ENCODE data around the gene SLC8A1. TPM values are rescaled to one million over a fixed set of nuclear protein-coding genes. Genes with fewer than 3 reads are reported as not detected.

SLC8A1 gene
- polyA plus RNA-seq, 3 donors = 16.9 to 18.2 (median 18.0) TPM

DNA sequence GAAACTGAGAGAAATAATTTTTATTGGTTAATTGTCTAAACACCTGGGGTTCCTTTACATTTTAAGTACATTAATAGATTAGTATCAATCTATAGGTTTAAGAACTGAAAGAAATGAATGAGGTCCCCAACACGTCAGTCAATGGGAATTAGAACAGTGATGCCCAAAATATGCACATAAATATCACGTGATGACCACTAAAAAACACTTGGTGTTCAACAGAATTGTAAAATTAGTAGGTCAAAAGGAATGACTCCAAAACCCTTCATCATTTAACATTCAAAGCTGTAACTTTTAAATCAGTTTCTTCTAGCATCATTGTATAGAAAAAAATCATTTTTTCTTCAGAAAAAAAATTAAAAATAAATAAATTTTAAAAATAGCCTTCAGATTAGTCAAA, 140.9 kb downstream of the SLC8A1 start:
- H3K4me1 Mint-ChIP-seq = no peaks in the 10 kb centered on the region
- H3K27me3 Mint-ChIP-seq (ENCODE audit: low read depth in 3 of 3) = no peaks in the 10 kb centered on the region
- H3K9ac ChIP-seq (ENCODE audit: insufficient read depth, low read length, poor library complexity, severe bottlenecking) = no peak overlapping the region
- intact Hi-C loops (cut with micrococcal nuclease) = no loop called here
- TF ChIP-seq, protein P1, sequence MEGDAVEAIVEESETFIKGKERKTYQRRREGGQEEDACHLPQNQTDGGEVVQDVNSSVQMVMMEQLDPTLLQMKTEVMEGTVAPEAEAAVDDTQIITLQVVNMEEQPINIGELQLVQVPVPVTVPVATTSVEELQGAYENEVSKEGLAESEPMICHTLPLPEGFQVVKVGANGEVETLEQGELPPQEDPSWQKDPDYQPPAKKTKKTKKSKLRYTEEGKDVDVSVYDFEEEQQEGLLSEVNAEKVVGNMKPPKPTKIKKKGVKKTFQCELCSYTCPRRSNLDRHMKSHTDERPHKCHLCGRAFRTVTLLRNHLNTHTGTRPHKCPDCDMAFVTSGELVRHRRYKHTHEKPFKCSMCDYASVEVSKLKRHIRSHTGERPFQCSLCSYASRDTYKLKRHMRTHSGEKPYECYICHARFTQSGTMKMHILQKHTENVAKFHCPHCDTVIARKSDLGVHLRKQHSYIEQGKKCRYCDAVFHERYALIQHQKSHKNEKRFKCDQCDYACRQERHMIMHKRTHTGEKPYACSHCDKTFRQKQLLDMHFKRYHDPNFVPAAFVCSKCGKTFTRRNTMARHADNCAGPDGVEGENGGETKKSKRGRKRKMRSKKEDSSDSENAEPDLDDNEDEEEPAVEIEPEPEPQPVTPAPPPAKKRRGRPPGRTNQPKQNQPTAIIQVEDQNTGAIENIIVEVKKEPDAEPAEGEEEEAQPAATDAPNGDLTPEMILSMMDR (IDR thresholded peaks at IDR 0.05) = no peak
- no peak overlapping the region for H3K27ac ChIP-seq (ENCODE audit: low read depth in 1 of 2, low read length in 2 of 2)
- H3K4me2 ChIP-seq (replicated peaks; ENCODE audit: extremely low read depth, low read length, poor library complexity, severe bottlenecking) = no peak overlapping the region
- H3K4me3 ChIP-seq (replicated peaks in 1 of 3; ENCODE audit: low read depth in 2 of 3, low read length in 3 of 3) = no peak overlapping the region
- H3K79me2 ChIP-seq (ENCODE audit: insufficient read depth, low read length) = no peaks in the 10 kb centered on the region
- no peak overlapping the region for H3K4me3 Mint-ChIP-seq
- H3K27ac Mint-ChIP-seq = no peak overlapping the region
- H2AFZ ChIP-seq (ENCODE audit: insufficient read depth, low read depth, low read length, poor library complexity, severe bottlenecking) = no peak overlapping the region
- peaks cover 3 to 43% of the 10 kb centered on the region in 2 donors for H3K36me3 ChIP-seq (replicated peaks in 1 of 2; ENCODE audit: control insufficient read depth in 1 of 2, insufficient read depth in 2 of 2, low read length in 2 of 2)
- H3K4me1 ChIP-seq (ENCODE audit: control insufficient read depth in 1 of 2, insufficient read depth in 2 of 2, low read length in 2 of 2) = no peaks in the 10 kb centered on the region
- H3K9me3 ChIP-seq (replicated peaks in 1 of 2; ENCODE audit: control insufficient read depth in 1 of 2, insufficient read depth in 1 of 2, low read length in 2 of 2) = peaks cover 3 to 20% of the 10 kb centered on the region in 2 donors
- no peak for DNase-seq
- peaks cover 48% of the 10 kb centered on the region for H4K20me1 ChIP-seq (ENCODE audit: insufficient read depth, low read length)
- H3K9me3 Mint-ChIP-seq = peaks cover 0 to 17% (median 13%) of the 10 kb centered on the region in 7 donors
- no CpG with 5 or more reads among the region's 2 CpGs for WGBS (ENCODE audit: insufficient coverage)
- H3K36me3 Mint-ChIP-seq = peaks cover 26 to 33% of the 10 kb centered on the region in 2 donors
- no peaks in the 10 kb centered on the region for H3K27me3 ChIP-seq (ENCODE audit: control insufficient read depth in 2 of 2, insufficient read depth in 2 of 2, low read length in 2 of 2)

- Histone ChIP-seq H3K27ac (ENCODE audit: low read depth in 1 of 2, low read length in 2 of 2) (no peak overlapping the region), H3K27me3 (ENCODE audit: control insufficient read depth in 2 of 2, insufficient read depth in 2 of 2, low read length in 2 of 2) (no peaks in the 10 kb centered on the region), H2AFZ (ENCODE audit: insufficient read depth, low read depth, low read length, poor library complexity, severe bottlenecking) (no peak overlapping the region), H3K9ac (ENCODE audit: insufficient read depth, low read length, poor library complexity, severe bottlenecking) (no peak overlapping the region), H3K79me2 (ENCODE audit: insufficient read depth, low read length) (no peaks in the 10 kb centered on the region), H3K4me3 (replicated peaks in 1 of 3; ENCODE audit: low read depth in 2 of 3, low read length in 3 of 3) (no peak overlapping the region), H4K20me1 (ENCODE audit: insufficient read depth, low read length) (peaks cover 55% of the 10 kb centered on the region), H3K36me3 (replicated peaks in 1 of 2; ENCODE audit: control insufficient read depth in 1 of 2, insufficient read depth in 2 of 2, low read length in 2 of 2) (peaks cover 3 to 42% of the 10 kb centered on the region in 2 donors), H3K9me3 (replicated peaks in 1 of 2; ENCODE audit: control insufficient read depth in 1 of 2, insufficient read depth in 1 of 2, low read length in 2 of 2) (peaks cover 3 to 15% of the 10 kb centered on the region in 2 donors), H3K4me1 (ENCODE audit: control insufficient read depth in 1 of 2, insufficient read depth in 2 of 2, low read length in 2 of 2) (no peaks in the 10 kb centered on the region), H3K4me2 (replicated peaks; ENCODE audit: extremely low read depth, low read length, poor library complexity, severe bottlenecking) (no peak overlapping the region)
- DNase-seq = no peak
- intact Hi-C loops (cut with micrococcal nuclease) = no loop called here
- WGBS (ENCODE audit: insufficient coverage) = no CpG with 5 or more reads among the region's 1 CpG
- Mint-ChIP-seq H3K9me3 (peaks cover 0 to 13% (median 11%) of the 10 kb centered on the region in 7 donors), H3K27ac (no peak overlapping the region), H3K4me3 (no peak overlapping the region), H3K27me3 (ENCODE audit: low read depth in 3 of 3) (no peaks in the 10 kb centered on the region), H3K36me3 (peaks cover 24 to 28% of the 10 kb centered on the region in 2 donors), H3K4me1 (no peaks in the 10 kb centered on the region)
- TF ChIP-seq, protein P1 (IDR thresholded peaks at IDR 0.05) = no peak
These were observed 141.6 kb downstream of the SLC8A1 start for GRCh38 chr2:40310303-40310702.

Data from CD14-positive monocyte (primary cell).